ENCODE measurements around the gene SLCO4A1. TPM values are rescaled to one million over a fixed set of nuclear protein-coding genes. Genes with fewer than 3 reads are reported as not detected.

The SLCO4A1 gene
- total RNA-seq, 1 donor from 2014 or later, result 1.7 TPM

GRCh38 chr20:62710221-62710885 is 68.0 kb downstream of the SLCO4A1 start:
- ATAC-seq, result no peak
- DNase-seq (ENCODE audit: low spot score), result no peak

GRCh38 chr20:62710886-62711702 is 68.8 kb downstream of the SLCO4A1 start:
- ATAC-seq (no peak), DNase-seq (ENCODE audit: low spot score) (no peak)

DNA sequence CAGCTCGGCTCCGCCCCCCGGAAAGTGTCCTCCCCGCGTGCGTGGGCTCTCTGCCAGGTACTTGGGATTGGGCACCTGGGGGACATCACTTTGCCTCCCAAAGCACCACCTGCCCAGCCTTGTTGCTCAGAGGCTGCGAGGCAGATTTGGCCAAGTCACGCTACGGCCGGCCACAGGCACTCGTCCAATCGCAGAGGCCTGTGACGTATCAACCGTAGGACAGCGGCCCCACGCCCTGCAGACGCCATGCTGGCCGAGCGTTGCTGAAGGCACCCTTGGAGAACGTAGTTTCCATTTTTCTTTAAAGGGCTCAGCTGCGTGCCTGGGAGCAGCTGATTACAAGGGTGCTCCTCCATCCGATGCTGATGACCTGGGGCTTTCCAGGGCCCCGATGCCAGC is 69.4 kb downstream of the SLCO4A1 start:
- ATAC-seq (no peak), DNase-seq (ENCODE audit: low spot score) (no peak)

DNA sequence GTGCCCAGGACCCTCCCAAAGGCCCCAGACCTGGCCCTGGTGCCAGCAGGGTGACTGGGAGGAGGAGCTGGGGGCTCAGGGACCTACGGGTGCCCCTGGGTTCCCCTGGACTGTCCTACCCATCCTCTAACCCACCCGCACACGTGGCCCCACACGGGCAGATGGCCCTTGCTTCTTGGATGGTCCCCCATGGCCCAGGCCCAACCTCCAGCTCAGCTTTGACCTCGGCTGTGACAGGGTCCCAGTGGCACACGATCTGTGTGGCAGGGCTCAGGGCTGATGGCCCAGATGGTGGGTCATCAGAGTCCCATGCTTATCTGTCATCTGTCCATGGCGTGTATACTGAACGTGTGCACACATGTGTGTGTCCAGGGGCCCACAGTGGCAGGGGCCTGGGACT is 70.3 kb downstream of the SLCO4A1 start:
- ATAC-seq, result no peak
- no peak for DNase-seq (ENCODE audit: low spot score)

DNA sequence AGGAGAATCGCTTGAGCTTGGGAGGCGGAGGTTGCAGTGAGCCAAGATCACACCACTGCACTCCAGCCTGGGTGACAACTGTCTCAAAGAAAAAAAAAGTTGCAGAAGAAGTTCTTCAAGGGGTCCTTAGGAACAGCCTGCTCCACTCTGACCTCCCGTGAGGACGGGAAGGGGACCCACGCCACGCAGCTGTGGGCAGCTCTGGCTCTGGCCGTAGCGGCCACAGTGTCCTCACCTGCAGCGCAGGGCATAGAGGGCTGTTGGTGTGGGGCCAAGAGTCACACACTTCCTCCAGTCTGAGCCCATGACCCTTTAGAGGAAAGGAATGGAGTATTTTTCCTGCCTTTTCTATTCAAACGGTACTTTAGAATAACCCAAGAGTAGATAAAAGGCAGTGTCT is 71.7 kb downstream of the SLCO4A1 start:
- ATAC-seq (no peak), DNase-seq (ENCODE audit: low spot score) (no peak)

DNA sequence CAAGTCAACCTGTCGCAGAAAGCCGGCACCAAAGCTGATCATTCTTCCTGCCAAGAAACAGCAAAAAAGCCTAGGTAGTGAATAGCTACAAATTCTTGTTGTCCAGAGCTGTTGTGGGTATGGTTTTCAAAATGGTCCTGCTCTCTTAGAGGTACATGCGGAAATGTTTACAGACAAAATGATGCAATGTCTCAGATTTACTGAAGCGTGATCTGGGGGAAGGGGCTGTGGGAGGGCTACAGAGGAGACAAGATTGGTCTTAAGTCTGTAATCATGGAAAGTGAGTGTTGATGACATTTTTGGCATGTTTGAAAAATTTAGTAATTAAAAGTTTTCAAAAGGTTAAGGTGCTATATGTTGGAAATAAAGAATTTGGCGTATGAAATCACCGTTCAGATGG is 72.5 kb downstream of the SLCO4A1 start:
- ATAC-seq, result no peak

DNA sequence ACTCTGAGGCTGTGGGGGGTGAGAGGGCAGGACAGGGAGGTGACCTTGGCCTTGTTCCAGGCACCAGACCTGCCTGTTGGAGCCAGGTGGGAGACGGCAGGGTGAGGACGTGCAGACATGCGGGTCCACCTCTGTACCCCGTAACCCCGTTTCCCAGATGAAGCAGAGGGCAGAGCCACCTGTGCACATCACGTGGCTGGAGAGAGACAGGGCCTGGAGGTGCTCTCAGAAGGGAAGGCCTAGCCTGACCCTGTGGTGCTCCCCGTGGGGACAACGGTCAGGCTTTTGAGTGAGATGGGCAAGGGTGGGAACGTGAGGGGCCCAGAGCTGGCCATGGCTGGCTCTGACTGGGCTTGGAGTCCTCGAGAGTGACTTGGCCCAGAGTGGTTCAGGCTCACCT is 72.9 kb downstream of the SLCO4A1 start:
- ATAC-seq (no peak), DNase-seq (ENCODE audit: low spot score) (no peak)

More for the DNA sequence above, 72.5 kb downstream of the SLCO4A1 start:
- no peak for DNase-seq (ENCODE audit: low spot score)

DNA sequence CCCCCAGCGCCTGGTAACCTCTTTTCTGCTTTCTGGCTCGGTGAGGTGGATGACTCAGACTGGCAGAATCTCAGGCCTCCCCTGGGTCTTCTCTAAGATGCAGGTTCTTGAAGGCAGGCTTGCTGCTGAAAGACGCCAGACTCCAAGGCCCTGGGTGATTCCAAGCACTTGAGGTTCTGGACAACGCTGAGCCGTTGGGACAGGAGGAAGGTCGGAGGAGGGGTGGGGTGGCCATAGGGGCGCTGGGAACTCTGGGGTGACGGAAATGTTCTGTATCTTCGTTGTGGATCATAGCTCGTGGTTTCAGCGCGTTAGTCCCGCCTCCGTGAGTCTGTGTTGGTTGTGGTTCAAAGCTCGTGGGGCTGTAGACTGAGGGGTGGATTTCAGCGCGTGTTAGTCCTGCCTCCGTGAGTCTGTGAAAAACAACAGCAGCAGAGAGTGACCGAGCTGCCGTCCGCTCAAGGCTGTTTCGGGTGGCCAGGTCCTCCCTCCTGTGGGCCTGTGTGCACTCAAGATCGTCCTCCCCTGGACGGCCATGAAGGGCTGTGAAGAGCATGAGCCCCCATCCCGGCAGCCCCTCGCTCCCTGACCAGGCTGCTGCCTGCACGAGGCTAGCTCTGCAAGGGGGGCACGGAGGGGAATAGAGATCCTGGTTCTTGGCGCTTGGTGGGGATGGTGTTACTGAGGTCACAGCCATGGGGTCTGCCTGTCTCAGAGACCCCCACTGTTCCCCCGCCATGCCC is 74.1 kb downstream of the SLCO4A1 start:
- no peak for DNase-seq (ENCODE audit: low spot score)
- no peak for ATAC-seq

DNA sequence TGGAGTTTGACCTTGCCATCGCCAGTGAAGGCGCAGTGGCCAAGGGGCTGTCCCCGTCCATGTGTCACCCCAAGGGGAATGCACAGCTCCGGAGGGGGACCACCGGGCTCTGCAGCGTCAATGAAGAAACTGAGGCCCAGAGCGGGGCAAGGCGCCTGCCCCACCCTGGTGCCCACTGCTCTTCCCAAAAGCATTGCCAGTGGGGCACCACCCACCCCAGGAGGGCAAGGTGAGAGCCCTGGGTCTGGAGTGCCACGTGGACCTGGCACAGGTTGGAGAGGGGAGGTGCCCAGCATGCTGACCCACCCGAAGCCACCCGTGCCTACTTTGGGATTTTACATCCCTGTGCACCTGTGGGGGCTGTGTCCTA is 74.6 kb downstream of the SLCO4A1 start:
- ATAC-seq (no peak), DNase-seq (ENCODE audit: low spot score) (no peak)

DNA sequence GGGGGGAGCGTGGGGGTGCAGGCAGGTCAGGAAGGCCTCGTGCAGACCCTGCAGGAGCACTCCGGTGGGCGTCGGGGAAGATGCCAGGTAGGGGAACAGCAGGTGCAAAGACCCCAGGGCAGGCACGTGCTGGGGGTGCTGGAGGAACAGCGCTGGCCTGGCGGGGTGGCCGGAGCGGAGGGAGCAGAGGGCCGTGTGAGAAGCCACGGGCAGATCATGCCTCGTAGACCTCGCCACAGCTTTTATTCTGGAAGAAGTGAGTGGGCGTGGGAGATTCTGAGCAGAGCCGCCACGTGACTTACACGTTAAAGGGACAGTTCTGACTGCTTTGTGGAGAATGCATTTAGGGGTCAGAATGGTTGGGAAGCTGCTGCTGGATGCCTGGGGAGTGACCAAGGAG is 75.6 kb downstream of the SLCO4A1 start:
- ATAC-seq (no peak), DNase-seq (ENCODE audit: low spot score) (no peak)

DNA sequence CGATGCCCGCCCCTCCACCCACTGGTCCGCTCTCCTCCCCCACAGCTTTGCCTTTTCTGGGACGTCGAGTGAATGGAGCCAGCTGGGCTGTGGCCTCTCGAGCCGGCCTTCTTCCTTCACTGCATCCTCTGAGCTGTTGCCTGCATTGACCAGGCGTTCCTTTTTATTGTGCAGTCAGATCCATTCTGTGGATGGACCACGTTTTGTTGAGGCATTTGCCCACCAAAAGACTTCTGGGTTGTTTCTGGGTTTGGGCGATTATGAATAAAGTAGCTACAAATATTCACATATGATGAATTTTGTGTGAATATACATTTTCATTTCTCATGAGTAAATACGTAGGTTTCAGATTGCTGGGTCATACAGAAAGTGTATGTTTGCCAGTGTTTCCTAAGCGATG is 76.2 kb downstream of the SLCO4A1 start:
- DNase-seq (ENCODE audit: low spot score) (no peak), ATAC-seq (no peak)

- no peak for ATAC-seq
- no peak for DNase-seq (ENCODE audit: low spot score)
Measured at GRCh38 chr20:62719250-62719935, 77.1 kb downstream of the SLCO4A1 start.

Other genes with a start within 250 kb of the SLCO4A1 start
- 1.8 TPM for gene CABLES2, start 235.2 kb upstream of the SLCO4A1 start, total RNA-seq
- gene RBBP8NL, start 215.0 kb upstream of the SLCO4A1 start, total RNA-seq, result not detected
- gene GATA5, start 166.5 kb upstream of the SLCO4A1 start, total RNA-seq, result 0.48 TPM
- gene NTSR1, start 66.3 kb downstream of the SLCO4A1 start, total RNA-seq, result 0.10 TPM
- 5.5 TPM for gene MRGBP, start 154.0 kb downstream of the SLCO4A1 start, total RNA-seq
- gene OGFR, start 162.3 kb downstream of the SLCO4A1 start, total RNA-seq, result 49.5 TPM
- 4.0 TPM for gene COL9A3, start 174.5 kb downstream of the SLCO4A1 start, total RNA-seq
- gene TCFL5, start 219.3 kb downstream of the SLCO4A1 start, total RNA-seq, result 6.2 TPM

Measured in left lobe of liver (tissue), 2 donors.